ENCODE data around the gene PKP4. TPM values are rescaled to one million over a fixed set of nuclear protein-coding genes. Genes with fewer than 3 reads are reported as not detected.
A peak's percentile ranks its signal among the peaks of the same experiment; 100 is the strongest.

The PKP4 gene
- total and polyA plus RNA-seq, 4 donors: 21.5 to 96.4 (median 32.8) TPM

DNA sequence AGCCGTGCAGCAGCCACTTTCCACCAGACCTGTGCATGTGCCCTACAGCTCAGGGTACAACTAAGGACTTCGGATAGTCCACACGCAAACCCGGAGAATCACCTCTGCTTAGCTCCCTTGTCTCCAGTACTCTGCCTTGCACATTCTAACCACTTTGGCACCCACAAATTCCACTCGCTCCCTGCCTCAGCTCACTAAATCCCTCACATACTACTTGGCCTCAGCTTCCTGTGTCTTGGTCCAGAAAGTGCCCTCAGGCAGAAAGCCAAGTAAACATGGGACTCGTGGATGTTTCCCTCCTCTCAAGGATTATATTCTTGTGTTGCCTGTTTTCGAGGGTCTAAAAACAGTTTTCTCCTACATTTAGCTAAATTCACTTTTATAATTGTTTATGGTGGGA, 180.6 kb downstream of the PKP4 start:
- H3K9ac ChIP-seq (ENCODE audit: insufficient read depth in 1 of 2, low read length in 2 of 2): no peak overlapping the region
- TF ChIP-seq CTCF (IDR thresholded peaks at IDR 0.05; ENCODE audit: control extremely low read depth, extremely low read depth): no peak
- H3K27ac ChIP-seq (ENCODE audit: low read depth in 1 of 2, low read length in 1 of 2): no peak overlapping the region
- no peak for ATAC-seq (ENCODE audit: insufficient read depth, low FRiP score)
- WGBS, 2 donors: 81 to 86% methylated on average over 7 of the region's 7 CpGs
- no peaks in the 10 kb centered on the region for H3K27me3 ChIP-seq (ENCODE audit: control insufficient read depth in 3 of 3, insufficient read depth in 3 of 3, low read length in 2 of 3)
- H3K4me3 ChIP-seq: no peak overlapping the region
- H3K36me3 ChIP-seq (ENCODE audit: control insufficient read depth in 4 of 4, insufficient read depth in 4 of 4, low read length in 4 of 4): peaks cover 7 to 28% (median 11%) of the 10 kb centered on the region in 4 donors
- DNase-seq: peak in 1 of 3 donors; percentile 42
- no peaks in the 10 kb centered on the region for H3K9me3 ChIP-seq (ENCODE audit: control insufficient read depth in 4 of 4, insufficient read depth in 3 of 4, low read length in 3 of 4)
- H3K4me1 ChIP-seq (ENCODE audit: control insufficient read depth in 5 of 5, insufficient read depth in 5 of 5, low read length in 5 of 5): peaks cover 0 to 5% (median 0%) of the 10 kb centered on the region in 5 donors

DNA sequence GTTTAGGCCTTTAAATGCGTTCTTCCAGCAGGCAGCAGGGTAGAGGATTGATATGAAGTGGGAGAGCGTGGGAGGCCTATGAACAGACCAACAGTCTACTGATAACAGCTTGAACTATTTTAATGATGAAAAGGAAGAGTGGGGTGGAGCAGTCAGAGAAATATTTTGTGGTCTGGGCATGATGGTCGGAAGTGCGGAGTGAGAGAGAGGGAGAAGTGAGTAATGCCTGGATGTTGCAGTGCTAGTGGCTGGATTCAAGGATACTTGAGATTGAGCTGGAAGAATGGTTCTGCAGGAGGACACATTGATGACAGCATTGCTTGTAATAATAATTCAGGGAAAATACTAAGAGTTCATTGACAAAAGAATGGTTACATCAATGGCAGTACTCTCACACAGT, 187.4 kb downstream of the PKP4 start:
- no peak overlapping the region for H3K9ac ChIP-seq (ENCODE audit: insufficient read depth in 1 of 2, low read length in 2 of 2)
- no peaks in the 10 kb centered on the region for H3K27me3 ChIP-seq (ENCODE audit: control insufficient read depth in 3 of 3, insufficient read depth in 3 of 3, low read length in 2 of 3)
- peaks cover 0 to 20% (median 0%) of the 10 kb centered on the region in 5 donors for H3K4me1 ChIP-seq (ENCODE audit: control insufficient read depth in 5 of 5, insufficient read depth in 5 of 5, low read length in 5 of 5)
- H3K36me3 ChIP-seq (ENCODE audit: control insufficient read depth in 4 of 4, insufficient read depth in 4 of 4, low read length in 4 of 4): peaks cover 4 to 24% (median 12%) of the 10 kb centered on the region in 4 donors
- ATAC-seq (ENCODE audit: insufficient read depth, low FRiP score) (no peak), DNase-seq (no peak)
- WGBS, 2 donors: 72 to 73% methylated on average over 4 of the region's 4 CpGs
- no peak overlapping the region for H3K4me3 ChIP-seq
- H3K9me3 ChIP-seq (ENCODE audit: control insufficient read depth in 4 of 4, insufficient read depth in 3 of 4, low read length in 3 of 4): no peaks in the 10 kb centered on the region
- TF ChIP-seq CTCF (IDR thresholded peaks at IDR 0.05; ENCODE audit: control extremely low read depth, extremely low read depth): no peak
- H3K27ac ChIP-seq (ENCODE audit: low read depth in 1 of 2, low read length in 1 of 2): no peak overlapping the region

- no peak overlapping the region for H3K9ac ChIP-seq (ENCODE audit: insufficient read depth in 1 of 2, low read length in 2 of 2)
- H3K9me3 ChIP-seq (ENCODE audit: control insufficient read depth in 4 of 4, insufficient read depth in 3 of 4, low read length in 3 of 4): no peaks in the 10 kb centered on the region
- no peaks in the 10 kb centered on the region for H3K27me3 ChIP-seq (ENCODE audit: control insufficient read depth in 3 of 3, insufficient read depth in 3 of 3, low read length in 2 of 3)
- no peak for ATAC-seq (ENCODE audit: insufficient read depth, low FRiP score)
- peaks cover 0 to 20% (median 0%) of the 10 kb centered on the region in 5 donors for H3K4me1 ChIP-seq (ENCODE audit: control insufficient read depth in 5 of 5, insufficient read depth in 5 of 5, low read length in 5 of 5)
- H3K4me3 ChIP-seq: no peak overlapping the region
- no peak for TF ChIP-seq CTCF (IDR thresholded peaks at IDR 0.05; ENCODE audit: control extremely low read depth, extremely low read depth)
- DNase-seq: no peak
- H3K27ac ChIP-seq (ENCODE audit: low read depth in 1 of 2, low read length in 1 of 2): no peak overlapping the region
- peaks cover 4 to 25% (median 10%) of the 10 kb centered on the region in 4 donors for H3K36me3 ChIP-seq (ENCODE audit: control insufficient read depth in 4 of 4, insufficient read depth in 4 of 4, low read length in 4 of 4)
- 91 to 96% methylated on average over 6 of the region's 6 CpGs for WGBS, 2 donors
These were observed 188.5 kb downstream of the PKP4 start for GRCh38 chr2:158645299-158645698.
